HG03378 (cell line): ENCODE results near the gene FUT8.
"Not testable (repeated sequence)": the region's sequence is repeated elsewhere in the genome, so short reads cannot be mapped to it uniquely, and the experiment has no call there.

Experiments
- ATAC-seq: cut with Tn5 transposase; IDR thresholded peaks from one replicate; pipeline ENCODE4 v1.9.1; 2021; ENCODE audit warnings: mild to moderate bottlenecking, moderate library complexity; ENCODE audit not compliant: unreplicated experiment

The FUT8 gene

DNA sequence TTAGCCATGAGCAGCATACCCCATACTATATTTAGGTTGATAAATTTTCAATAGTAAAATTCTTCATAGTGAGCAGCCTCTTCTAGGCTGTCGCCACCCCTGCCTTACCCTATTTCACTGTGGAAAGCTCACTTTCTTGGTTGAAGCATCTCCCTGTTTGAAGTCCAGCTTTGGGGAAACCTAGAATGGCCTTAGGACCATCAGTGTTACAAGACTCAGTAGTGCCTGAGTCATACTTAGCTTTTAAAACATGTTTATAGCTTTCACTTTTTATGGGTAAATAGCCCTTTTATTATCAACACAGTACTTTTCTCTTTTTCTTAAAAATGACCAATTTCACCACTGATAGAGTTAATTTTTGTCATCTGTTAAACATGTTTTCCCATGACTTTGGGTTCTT is 37.1 kb downstream of the FUT8 start:
- ATAC-seq, result no peak

DNA sequence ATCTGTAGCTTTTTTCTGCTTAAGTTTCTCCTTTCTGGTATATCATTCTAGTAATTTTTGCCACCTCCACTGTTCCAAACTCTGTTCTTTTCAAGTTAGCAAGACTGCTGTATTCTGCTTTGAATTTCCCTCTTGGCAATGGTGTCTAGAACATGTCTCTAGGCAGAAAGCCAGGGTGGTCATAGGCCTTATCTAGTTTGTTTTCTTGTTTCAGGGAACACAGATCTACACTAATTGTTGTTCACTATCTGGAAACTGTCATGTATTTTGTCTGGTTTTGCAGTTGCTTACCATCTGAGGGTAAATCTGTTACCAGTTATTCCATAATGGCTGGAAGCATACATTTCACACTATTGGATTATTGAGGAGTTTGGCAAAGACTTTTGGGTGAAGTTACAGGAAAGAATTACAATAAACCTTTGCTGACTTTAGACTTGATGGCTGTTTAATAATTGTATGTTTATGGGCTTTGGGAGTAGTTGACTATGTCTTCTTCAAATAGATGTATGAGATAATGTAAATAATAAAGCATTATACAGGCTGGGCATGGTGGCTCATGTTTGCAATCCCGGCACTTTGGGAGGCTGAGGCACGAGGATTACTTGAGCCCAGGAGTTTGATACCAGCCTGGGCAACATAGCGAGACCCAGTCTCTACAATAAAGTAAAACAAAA is 41.4 kb downstream of the FUT8 start:
- ATAC-seq, result no peak

DNA sequence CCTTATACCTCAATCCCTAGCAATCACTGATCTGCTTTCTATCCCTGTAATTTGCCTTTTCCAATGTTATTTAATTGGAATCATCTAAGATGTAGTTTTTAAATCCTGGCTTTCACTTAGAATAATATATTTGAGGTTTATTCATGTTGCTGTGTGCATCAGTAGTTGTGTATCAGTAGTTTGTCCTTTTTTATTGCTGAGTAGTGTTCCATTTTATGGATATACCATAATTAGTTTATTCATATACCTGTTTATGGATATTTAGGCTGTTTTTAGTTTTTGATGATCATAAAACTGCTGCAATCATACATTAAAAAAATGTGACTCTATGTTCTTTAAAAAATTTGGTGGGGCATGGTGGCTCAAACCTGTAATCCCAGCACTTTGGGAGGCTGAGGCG is 43.7 kb downstream of the FUT8 start:
- no peak for ATAC-seq

DNA sequence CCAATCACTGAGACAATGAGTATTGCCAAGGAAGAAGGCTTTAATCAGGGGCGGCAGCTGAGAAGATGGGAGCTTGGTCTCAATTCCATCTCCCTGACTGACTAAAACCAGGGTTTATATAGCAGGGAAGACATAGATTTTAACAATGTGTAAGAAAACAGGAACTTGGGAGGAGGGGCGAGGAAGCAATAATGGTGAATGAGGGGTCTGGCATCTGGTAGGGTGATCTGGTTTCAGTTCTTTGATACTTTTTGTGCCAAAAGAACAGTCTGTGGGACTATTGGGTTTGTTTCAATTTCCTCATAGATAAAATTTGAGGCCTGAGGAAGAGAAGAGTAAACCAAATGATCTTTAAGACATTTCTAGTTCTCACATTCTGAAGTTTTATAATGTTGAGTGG is 49.2 kb downstream of the FUT8 start:
- peak; percentile 22 for ATAC-seq

DNA sequence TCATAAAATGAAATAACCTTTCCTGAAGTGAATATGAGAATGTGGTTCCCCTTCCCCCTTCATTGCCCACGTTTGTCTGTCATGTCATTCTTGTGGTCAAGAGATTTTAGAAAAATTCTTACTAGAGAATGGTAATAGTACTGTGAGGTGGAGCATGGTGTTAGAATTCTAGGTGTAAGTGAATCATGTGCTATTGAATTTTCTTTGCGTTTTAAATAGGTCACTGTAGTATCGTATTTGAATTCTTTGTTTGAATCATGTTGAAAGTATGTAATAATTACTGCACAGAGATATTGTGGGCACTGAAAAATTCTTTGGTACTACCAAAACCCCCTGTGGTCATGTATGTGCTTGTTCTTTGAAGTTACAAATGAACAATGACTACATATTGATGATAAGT is 49.9 kb downstream of the FUT8 start:
- ATAC-seq, result peak; percentile 78

DNA sequence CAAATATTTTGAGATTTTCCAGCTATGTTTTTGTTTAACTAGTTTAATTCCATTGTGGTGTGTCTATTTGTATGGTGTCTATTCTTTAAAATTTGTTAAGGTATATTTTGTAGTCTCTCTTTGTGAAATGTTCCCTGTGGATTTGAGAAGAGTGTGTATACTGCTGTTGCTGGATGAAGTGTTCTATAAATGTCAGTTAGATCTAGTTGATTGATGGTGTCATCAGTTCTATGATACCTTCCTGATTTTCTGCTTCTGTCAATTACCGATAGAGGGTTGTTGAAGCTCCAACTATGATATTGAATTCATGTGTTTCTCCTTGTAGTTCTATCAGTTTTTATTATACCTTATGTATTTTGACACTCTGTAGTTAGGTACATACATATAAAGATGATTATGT is 53.1 kb downstream of the FUT8 start:
- ATAC-seq, result no peak

DNA sequence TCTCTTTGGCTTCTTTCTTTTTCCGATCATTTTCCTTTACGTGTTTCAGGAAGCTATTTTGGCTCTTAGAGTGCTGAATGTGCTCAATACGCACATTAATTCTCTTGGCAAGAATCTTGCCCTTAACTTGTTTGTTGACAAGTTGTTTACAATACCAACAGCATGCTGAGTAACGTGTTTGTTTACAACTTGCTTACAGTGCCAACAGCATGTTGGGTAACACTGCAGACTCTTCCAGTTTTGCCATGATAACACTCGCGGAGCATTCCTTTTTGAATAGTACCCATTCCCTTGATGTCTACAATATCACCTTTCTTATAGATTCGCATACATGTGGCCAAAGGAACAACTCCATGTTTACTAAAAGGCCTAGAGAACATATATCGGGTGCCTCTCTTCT is 55.4 kb downstream of the FUT8 start:
- ATAC-seq, result not testable (repeated sequence)

DNA sequence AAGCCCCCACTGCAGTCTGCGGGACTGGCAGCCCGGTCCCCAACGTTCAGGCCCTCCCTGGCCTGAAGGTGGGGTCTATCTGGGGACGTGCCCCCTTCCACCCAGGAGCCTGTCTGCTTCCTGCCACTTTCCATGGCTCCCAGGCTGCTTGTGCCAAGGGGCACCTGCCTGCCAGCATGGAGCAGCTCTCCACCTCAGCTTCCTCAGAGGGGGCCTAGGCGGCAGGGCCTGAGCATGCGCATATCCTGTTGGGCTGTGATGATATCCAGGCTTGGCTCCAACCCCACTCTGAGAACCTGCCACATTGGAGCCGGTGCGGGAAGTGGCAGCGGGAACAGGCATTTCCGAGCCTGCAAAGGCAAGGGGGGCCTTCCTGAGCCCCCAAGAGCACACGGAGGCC is 57.4 kb downstream of the FUT8 start:
- no peak for ATAC-seq

DNA sequence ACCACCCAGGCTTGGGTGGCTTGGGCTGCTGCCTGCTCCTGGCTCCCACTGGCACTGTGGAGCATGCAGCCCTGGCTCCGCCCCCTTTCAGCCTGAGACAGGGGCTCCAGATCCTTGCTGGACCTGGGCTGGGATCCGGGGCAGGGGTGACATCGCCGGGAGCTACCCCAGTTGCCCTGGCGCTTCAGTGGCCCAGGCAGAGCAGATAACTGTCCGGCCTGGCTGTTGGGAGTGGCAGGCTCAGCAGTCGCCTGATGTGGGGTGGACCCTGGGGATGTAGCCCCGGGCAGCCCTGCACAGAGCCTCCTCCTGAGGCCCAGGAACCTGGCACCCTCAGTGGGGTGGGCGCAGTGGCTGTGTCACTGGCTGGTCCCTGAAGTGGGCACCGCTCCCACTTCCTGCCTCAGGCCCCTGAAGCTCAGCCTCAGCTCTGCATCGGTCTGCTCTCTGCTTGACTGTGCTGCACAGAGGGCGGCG is 57.9 kb downstream of the FUT8 start:
- ATAC-seq, result no peak

DNA sequence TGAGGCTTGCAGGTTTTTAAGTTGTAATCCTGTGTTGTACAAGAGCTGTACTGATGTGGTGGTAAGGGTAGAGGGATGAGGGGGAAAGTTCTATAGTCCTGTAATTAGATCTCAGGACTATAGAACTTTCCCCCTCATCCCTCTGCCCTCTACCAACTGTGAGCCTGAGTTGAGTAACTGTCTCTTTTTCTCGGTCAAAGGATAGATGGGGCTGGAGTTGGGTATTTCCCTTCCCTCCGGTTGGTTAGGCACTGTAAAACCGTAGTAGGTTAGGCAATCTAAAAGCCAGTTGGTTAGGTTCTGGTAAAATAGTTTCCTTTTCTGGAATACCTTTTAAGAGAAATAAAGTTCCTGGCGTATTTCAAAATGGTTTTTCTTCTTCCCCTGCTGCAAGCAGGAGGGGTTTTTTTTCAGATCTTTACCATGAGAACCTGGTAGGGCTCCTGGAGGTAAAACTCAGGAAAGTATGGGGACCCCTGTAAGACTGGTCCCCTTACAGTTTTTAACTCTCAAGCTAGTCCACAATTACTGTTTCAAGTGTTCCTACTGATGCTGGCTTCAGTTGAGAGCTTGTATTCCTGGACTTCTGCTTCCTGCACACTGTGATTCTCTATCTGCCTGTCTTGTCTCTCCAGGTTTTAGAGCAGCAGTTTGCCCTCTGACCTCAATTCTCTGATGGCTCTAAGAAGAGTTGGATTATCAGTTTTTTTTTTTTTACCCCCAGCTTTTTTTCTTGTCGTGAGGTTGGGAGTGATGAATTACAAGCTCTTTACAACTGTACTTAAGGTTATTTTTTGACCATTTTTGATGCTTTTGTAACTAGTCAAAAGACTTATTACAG is 58.7 kb downstream of the FUT8 start:
- peak; percentile 79 for ATAC-seq

DNA sequence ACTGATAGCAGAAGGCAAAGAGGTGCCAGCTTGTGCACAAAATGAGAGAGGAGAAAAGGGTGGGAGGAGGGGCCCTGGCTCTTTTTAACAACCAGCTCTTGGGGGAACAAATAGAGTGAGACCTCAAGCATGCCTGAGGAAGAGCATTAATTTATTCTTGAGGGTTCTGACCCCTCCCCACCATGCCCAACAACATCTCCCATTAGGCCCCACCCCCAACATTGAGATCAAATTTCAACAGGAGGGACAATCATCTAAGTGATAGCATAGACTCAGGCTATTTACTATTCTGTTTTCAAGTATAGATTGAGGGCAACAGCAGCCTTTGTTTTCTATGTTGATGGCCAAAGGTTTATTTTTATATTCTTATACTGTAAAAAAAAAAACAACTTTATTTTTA is 59.7 kb downstream of the FUT8 start:
- no peak for ATAC-seq

DNA sequence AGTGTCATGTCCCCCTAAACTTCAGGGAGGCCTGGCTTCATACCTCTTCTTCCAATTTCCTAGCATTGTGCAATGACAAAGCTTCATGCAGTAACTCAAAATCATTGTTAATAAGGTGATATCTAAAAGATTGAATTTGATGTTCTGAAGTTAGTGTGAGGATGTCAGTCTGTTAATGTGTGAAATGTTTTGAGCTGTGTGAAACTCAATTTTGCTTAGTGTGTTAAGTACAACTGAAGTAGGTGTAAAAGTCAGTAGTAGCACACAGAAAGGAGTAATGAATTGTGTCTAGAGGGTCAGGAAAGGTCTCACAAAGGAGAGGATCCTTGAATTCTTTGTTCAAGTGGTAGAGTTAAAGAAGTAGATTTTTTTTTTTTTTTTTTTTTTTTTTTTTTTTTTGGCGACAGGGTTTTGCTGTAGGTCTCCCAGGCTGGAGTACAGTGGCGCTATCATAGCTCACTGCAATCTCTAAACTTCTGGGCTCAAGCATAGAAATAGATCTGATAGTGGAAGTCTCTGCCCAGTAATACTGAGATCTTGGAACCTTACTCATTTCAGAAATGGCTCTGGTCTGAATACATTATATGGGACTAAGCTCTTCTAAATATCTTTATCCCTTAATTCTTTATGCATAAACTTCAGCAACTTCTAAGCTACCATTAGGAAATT is 63.9 kb downstream of the FUT8 start:
- peak; percentile 88 for ATAC-seq

DNA sequence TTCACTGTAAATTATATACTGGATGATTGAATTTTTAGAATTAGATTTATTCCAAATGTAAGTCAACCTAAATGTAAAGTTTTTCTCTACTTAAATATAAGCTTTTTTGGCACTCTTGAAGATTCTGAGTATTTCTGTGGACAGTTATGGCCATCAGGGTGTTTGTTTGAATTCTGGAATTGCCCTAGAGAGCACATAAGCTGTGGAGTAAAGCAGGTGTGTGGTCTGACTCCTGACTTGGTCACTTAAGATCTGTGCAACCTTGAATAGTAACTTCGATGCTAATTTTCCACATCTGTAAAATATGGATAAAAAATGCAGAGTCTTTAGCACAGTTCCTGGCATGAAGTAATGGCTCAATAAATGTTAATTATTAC is 64.4 kb downstream of the FUT8 start:
- peak; percentile 23 for ATAC-seq

DNA sequence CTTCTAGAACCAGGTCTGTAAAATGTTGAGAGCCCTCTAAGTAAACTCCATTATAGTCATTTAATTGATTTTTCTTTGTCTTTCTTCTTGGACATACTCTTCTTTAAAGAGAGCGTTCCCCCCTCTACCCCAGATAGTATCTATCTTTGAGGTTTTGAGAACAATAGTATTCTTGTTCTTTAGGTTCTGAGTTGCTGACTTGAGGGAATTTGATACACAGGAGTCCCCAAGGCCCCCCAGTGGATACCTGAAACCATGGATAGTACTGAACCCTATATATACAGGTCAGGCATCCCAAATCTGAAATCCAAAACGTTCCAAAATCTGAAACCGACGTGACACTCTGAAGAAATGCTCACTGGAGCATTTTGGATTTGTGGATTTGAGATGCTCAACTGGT is 65.5 kb downstream of the FUT8 start:
- ATAC-seq, result no peak

DNA sequence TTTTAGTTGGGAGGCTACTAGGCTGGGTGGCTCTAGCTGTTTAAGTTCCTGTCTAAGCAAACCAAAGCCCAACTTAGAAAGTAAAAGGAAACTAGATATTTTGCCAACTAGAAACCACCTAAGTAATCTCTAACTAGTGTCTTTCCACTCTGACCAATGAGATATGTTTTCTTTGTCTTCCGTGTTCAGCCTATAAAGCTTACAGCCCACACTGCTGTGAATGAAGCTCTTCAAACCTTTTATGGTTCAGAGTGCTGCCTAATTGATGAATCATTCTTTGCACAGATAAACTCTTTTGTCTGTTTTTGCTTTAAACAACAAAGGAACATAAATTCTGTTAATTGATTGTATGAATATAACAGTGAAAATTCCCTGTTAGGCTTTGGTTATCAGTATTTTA is 66.1 kb downstream of the FUT8 start:
- ATAC-seq, result no peak

DNA sequence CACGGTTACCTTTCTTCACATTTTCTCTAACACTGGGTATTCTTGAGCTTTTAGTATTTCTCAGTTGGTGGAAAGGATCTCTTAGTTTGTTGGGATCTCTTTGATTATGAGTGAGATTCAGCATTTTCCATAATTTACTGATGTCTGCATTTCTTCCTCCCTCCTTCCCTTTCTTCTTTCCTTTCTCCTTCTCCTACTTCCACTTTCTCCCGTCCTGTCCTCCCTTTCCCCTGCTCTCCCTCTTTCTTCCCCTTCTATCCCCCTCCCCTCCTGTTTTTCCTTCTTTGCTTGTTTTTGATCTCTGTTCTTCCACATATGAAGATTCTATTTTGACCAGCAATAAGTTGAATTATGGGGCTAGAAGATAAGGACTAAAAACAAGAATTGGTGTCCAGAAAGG is 66.9 kb downstream of the FUT8 start:
- ATAC-seq, result no peak

DNA sequence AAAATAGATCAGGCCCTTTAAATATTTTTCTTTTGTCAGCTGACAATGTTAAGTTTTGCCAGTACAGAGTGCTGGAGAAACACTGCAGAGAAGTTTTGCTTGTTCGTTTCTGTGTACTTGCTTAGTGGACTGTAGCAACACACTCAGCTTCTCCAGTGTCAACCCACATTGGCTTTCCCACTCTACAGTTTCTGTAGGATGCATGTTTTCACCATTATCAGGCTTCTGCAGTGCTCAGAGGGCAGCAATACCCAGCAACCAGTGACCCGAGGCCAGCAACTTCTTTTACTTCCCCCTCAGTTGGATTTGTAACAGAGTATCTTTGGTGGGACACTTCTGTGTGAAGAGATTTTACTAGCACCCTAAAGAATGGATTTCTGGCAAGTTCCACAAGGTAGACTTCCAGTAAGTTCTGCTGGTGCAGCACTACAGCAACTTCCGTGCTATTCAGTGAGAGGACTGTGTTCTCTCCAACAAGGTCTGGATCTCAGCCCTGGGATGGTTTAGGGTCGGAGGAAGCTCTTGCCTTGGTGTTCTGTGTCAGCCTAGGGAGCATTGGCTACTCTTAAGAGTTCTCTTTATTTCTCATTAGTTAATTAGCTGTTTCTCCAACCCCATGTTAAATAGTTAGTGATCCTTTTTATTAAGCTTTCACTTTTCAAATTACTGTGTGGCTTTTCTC is 70.4 kb downstream of the FUT8 start:
- no peak for ATAC-seq

DNA sequence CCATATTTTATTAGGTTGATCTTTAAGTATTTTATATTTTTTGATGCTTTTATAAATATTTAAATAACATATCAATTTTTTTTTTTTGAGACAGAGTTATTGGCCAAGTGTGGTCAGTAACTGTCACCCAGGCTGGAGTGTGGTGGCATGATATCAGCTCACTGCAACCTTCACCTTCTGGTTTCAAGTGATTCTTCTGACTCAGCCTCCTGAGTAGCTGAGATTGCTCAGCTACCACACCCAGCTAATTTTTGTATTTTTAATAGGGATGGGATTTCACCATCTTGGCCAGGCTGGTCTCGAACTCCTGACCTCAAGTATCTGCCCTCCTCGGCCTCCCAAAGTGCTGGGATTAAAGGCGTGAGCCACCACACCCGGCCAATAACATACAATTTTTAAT is 71.1 kb downstream of the FUT8 start:
- ATAC-seq, result no peak

DNA sequence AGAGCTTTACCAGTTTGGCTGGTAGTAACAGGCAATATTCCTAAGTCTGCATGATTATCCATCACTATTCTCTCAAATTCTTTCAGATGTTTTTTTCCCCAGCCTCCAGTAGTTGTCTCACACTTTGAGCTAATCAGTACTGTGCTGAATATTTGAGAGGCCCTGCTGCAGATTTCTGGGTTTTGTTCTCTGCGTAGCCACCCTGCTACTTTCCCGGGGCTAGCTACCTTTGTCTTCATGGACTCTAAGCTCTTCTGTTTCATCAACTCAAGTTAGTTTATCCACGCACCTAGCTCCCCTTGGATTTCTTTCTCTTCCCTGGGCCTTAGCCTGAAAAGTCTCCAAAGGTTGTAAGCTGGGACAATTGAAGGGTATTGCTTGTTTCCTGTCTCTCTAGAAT is 73.0 kb downstream of the FUT8 start:
- ATAC-seq, result no peak

DNA sequence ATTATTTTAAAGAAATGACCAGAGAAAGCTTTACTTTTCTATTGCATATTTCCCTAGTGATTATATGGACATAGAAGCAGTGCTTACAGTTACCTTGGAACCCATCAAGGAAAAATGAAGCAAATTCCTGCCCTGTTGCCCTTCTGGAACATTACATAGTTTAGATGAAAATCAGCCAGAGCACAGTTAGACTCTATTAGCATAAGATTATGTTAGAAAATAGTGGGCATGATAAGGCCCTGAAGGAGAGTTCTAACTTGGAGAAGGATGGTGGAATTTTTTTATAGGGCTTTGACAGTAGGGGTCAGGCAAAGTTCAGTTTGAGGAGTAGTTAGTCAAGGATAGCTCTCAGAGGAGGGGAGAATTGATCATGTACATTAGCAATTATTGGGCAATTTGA is 74.3 kb downstream of the FUT8 start:
- ATAC-seq, result no peak

DNA sequence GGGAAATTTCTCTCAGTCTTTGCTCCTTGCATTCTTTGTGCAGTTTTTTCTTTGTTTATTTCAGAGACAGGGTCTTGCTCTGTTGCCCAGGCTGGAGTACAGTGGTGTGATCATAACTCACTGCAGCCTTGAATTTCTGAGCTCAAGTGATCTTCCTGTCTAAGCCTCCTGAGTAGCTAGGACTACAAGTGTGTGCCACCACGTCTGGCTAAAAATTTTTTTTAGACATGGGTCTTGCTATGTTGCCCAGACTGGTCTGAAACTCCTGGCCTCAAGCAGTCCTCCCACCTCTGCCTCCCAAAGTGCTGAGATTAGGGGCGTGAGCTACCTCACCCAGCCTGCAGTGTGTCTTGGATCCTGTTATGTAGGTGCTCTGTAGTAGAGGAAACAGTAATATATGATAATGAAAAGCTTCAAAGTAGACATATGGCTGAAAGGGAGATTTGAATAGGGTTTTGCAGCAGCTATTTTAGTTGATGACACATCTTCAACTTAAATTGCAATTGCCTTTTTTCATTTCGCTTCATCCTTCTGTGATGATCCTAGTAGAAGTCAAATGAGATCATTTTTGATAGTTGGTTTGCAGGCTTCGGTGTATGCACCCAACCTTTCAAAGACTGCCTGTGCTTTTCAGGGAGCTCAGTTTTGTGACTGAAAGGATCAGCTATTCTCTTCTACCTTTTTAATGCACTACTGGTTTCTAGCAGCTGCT is 75.4 kb downstream of the FUT8 start:
- no peak for ATAC-seq
